NB4 (cell line): ENCODE results near the gene NXN.

Experiments used
- DNase-seq: peaks from one replicate; pipeline ENCODE4 v3.0.0; 2010; ENCODE audit warnings: low read depth
- H3K4me3 ChIP-seq: one replicate; pipeline ENCODE4 v1.5.1; 2011; ENCODE audit warnings: mild to moderate bottlenecking, low read depth, low read length, moderate library complexity
- MAX ChIP-seq: IDR thresholded peaks from 2 replicates; pipeline ENCODE4 v1.6.1; 2011; ENCODE audit warnings: low read depth, low read length
- MYC ChIP-seq: IDR thresholded peaks from 2 replicates; pipeline ENCODE4 v1.6.1; 2011; ENCODE audit warnings: low read depth, low read length
- POLR2A ChIP-seq: IDR thresholded peaks from 2 replicates; pipeline ENCODE4 v1.6.1; 2011; ENCODE audit warnings: mild to moderate bottlenecking; ENCODE audit not compliant: insufficient read length; ENCODE audit errors: extremely low read depth
- TF ChIP-seq, protein P1 (sequence below): IDR thresholded peaks from one replicate; pipeline ENCODE4 v1.5.1; 2012; ENCODE audit warnings: low read depth, low read length

Gene NXN

GRCh38 chr17:987931-988330, 8.4 kb upstream of the NXN start:
- no peak overlapping the region for H3K4me3 ChIP-seq
- DNase-seq, result no peak
- TF ChIP-seq, protein P1, sequence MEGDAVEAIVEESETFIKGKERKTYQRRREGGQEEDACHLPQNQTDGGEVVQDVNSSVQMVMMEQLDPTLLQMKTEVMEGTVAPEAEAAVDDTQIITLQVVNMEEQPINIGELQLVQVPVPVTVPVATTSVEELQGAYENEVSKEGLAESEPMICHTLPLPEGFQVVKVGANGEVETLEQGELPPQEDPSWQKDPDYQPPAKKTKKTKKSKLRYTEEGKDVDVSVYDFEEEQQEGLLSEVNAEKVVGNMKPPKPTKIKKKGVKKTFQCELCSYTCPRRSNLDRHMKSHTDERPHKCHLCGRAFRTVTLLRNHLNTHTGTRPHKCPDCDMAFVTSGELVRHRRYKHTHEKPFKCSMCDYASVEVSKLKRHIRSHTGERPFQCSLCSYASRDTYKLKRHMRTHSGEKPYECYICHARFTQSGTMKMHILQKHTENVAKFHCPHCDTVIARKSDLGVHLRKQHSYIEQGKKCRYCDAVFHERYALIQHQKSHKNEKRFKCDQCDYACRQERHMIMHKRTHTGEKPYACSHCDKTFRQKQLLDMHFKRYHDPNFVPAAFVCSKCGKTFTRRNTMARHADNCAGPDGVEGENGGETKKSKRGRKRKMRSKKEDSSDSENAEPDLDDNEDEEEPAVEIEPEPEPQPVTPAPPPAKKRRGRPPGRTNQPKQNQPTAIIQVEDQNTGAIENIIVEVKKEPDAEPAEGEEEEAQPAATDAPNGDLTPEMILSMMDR, result no peak
- TF ChIP-seq MYC (no peak), POLR2A (no peak), MAX (no peak)

DNA sequence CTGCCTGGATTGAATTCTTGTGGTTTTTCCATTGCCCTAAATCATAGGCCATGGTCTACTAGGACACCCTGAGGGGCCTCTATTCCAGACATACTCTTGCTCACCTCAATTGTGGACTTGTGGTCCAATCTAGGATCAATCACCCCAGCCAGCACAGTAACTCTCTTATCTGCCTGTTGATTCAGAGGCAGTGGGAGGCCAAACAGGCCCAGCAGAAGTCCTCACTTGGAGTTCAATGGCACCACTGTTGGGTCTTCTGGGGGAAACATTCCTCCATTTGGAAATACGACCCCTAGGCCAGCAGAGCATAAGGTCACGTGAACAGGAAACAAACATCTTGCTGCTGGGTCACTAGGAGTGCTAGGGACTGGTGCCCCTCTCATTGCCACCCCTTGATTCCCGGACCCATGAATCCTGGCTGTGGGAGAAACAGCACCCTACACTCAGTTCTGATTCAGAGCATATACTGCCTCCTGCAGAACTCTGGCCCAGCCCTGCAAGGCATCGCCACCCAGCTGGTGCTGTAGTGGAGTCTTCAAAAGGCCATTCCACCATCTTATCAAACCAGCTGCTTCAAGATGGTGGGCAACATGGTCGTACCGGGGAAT, 6.8 kb upstream of the NXN start:
- no peak for DNase-seq
- no peak overlapping the region for H3K4me3 ChIP-seq
- TF ChIP-seq MYC (no peak), POLR2A (no peak), MAX (no peak)

- no peak for DNase-seq
- TF ChIP-seq, protein P1, result no peak
- TF ChIP-seq MYC (no peak), MAX (no peak), POLR2A (no peak)
- H3K4me3 ChIP-seq, result no peak overlapping the region
Measured at GRCh38 chr17:983921-984320, 4.3 kb upstream of the NXN start.

DNA sequence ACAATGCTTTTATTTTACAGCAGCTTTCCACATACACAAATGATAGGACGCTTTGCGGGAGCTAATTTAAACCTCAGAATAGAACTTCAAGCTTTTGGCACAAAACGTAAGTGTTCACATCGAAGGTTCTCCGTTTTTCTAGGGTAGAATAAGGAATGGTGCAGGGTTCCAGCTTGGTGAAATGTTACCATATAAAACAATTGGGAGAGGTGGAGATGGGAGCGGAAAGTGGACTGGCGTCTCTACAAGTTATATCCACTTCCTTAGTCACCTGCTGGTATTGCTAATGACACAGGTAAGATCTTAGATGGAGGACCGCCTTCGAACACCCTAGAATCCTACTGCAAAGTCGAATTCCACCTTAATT, 1.7 kb upstream of the NXN start:
- no peak overlapping the region for H3K4me3 ChIP-seq
- TF ChIP-seq, protein P1, result no peak
- TF ChIP-seq POLR2A (no peak), MAX (no peak), MYC (no peak)
- no peak for DNase-seq

- H3K4me3 ChIP-seq, result no peak overlapping the region
- DNase-seq, result peak; percentile 78
- TF ChIP-seq MAX (no peak), POLR2A (no peak), MYC (0 out of 2 replicates have a peak, but pooled peaks have one; percentile 24)
- TF ChIP-seq, protein P1, result peak; percentile 32
Measured at GRCh38 chr17:980406-981291, 1.1 kb upstream of the NXN start.

GRCh38 chr17:979212-979538, 401 bp downstream of the NXN start:
- TF ChIP-seq, protein P1, result no peak
- TF ChIP-seq MYC (no peak), MAX (no peak), POLR2A (no peak)
- DNase-seq, result no peak

More at GRCh38 chr17:979212-979538, 401 bp downstream of the NXN start:
- H3K4me3 ChIP-seq, result no peak overlapping the region
